H54 (cell line): Measurements from ENCODE around the gene CA10.

Experiments
- DNase-seq: peaks from one replicate; pipeline ENCODE4 v3.0.0; 2011; ENCODE audit warnings: low spot score, mixed read lengths; ENCODE audit not compliant: insufficient read length
- FAIRE-seq: peaks from 3 replicates; lab custom pipeline; 2011; peaks lifted over from hg19 to GRCh38; lab: Jason Lieb, UNC
- POLR2A ChIP-seq: IDR thresholded peaks from 2 replicates; pipeline ENCODE4 v1.6.1; 2011; ENCODE audit warnings: low read depth, mild to moderate bottlenecking, low read length

CA10 gene

DNA sequence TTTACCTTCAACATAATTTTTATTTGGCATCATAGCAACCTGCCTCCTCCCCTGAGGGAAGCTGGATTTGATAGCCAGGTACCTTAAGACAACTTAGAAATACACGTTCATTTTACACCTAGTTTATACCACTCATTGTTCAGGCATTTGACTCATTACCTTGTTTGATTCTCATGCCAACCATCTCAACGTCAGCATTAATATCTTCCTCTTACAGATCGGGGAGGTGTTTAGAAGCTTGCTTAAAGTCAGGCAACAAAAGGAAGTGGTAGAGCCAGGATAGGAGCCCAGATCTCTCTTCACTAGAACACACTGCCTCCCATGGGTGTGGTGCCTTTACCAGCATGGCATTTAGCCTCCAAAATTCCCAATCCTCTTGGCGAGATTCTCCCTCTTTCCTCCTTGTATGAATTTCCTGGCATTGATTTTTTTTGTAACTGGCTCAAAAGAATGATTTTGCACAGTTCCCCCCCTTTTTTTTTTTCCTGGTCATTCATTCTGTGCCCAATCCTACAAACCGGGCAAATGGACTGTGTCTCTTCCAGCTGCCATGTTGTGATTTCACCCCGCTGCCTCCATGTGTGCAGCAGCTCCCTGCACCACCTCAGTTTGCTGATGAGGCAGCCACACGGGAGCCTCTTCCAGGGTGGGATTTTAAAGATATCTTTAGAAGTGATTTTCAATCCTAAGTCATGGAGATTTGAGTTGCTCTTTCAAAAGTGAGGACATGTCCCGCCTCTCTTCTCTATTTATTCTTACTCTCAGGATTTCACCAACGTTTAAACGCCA is 514.6 kb downstream of the CA10 start:
- no peak for FAIRE-seq
- DNase-seq = no peak
- TF ChIP-seq POLR2A = no peak

DNA sequence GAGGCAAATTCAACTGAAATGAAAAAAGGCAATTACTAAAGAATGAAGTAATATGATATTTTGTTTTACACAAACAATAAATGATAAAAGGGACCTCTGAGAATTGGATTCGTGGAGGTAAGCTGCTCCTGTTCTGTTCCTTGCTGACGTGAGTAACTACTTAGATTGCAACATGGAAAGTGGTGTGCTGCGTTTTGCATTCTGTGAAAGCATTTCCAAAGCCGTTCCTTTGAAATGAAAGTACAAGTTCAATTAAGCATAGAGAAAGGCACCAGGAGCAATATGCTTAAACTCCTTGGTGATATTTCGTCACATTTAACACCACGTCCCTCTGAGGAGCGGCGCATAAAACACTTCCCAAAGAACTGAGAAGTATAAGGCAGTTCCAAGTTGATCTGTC is 516.5 kb downstream of the CA10 start:
- DNase-seq (no peak), FAIRE-seq (no peak)
- TF ChIP-seq POLR2A = no peak

- no peak for FAIRE-seq
- DNase-seq = peak; percentile 26
- TF ChIP-seq POLR2A = no peak
Observed at GRCh38 chr17:51640108-51640622, 518.3 kb downstream of the CA10 start.

GRCh38 chr17:51638971-51639370 is 519.5 kb downstream of the CA10 start:
- FAIRE-seq = no peak
- no peak for DNase-seq
- no peak for TF ChIP-seq POLR2A

DNA sequence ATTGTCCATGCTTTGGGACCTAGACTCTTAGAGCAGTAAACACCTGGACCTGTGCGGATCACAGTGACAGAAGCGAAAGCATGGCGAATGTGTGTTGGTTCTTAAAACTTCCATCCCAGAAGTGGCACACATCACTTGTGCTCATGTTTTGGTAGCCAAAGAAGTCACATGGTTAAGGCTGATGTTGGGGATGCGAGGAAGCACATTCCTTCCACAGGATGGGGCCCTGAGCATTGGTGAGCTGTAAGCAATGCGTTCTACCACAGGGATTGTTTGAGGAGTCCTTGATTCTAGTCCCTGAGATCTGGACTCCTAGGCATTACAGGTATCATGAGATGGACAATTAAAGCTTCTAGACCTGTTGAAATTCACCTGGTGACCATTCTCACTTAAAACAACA is 522.2 kb downstream of the CA10 start:
- no peak for FAIRE-seq
- DNase-seq = no peak
- no peak for TF ChIP-seq POLR2A

DNA sequence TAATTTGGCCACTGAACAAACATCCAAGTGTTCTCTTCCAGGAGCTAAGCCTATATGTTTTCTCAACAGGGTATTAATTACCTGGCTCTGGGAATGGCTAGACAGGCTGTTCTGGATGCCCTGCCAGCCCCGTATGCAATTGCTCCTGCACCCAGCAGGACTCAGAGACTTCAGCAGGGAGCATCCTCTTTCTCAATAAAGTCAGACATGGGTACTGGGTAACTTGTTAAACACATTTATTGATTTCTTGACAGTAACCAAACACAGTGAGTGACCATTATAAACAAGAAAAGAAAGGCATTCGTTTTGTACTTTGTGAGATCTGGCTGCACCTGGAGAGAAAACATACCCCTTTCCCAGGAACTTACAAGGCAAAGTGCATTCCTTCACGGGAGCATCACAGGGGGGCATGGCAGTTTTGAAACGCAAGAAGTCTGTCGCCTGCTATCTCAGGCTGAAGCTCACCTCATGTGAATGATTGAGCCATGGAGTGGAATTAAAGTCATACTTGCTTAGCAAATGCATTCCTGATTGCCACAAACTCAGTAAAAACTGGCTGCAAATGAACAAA is 528.3 kb downstream of the CA10 start:
- no peak for FAIRE-seq
- DNase-seq = no peak

DNA sequence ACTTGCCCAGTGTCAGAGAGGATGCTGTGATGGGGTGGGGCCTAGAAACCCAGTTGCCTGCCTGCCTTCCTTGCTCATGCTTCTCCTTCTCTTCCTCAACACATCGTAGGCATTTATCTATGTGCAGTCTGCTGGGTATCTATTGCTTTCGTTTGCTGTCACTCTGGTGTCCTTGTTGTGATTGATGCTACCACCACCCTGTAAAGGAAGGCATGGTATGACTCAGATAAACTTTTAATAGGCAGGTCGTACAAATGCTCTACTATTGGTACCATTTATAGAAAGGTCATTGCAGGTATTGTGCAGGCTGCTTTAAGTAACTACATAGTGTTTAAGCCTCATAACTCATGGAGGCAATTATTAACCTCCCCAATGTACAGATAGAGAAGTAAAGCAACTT is 529.3 kb downstream of the CA10 start:
- TF ChIP-seq POLR2A = no peak
- FAIRE-seq = no peak
- DNase-seq = no peak

More for the DNA sequence above, 528.3 kb downstream of the CA10 start:
- TF ChIP-seq POLR2A = no peak

DNA sequence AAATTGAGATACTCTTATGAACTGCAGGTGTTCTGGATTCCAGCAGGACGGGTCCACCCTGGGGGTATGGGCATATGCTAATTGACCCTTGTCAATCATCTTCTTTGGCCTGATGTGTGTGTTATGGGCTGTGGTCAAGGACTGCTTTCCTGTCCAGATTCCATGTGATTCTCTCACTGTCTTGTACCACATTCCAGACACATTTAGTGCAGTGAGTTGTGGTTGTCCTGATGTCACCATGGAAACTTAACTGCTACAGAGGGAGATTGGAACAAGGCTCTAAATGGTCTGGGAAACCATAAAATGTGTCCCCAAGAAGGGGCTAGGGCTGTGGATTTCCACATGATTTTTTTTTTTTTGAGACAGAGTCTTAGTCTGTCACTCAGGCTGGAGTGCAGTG is 530.7 kb downstream of the CA10 start:
- TF ChIP-seq POLR2A = no peak
- no peak for FAIRE-seq
- DNase-seq = no peak

- DNase-seq (no peak), FAIRE-seq (no peak)
- no peak for TF ChIP-seq POLR2A
Observed at GRCh38 chr17:51618476-51618875, 540.0 kb downstream of the CA10 start.

GRCh38 chr17:51617986-51618385 is 540.5 kb downstream of the CA10 start:
- no peak for TF ChIP-seq POLR2A

GRCh38 chr17:51613255-51613654 is 545.3 kb downstream of the CA10 start:
- DNase-seq (no peak), FAIRE-seq (no peak)
- TF ChIP-seq POLR2A = no peak

More at GRCh38 chr17:51617986-51618385, 540.5 kb downstream of the CA10 start:
- FAIRE-seq (no peak), DNase-seq (no peak)

GRCh38 chr17:51612692-51613091 is 545.8 kb downstream of the CA10 start:
- no peak for TF ChIP-seq POLR2A
- no peak for DNase-seq
- FAIRE-seq = no peak

GRCh38 chr17:51611585-51611984 is 546.9 kb downstream of the CA10 start:
- no peak for TF ChIP-seq POLR2A

GRCh38 chr17:51610834-51611233 is 547.7 kb downstream of the CA10 start:
- no peak for TF ChIP-seq POLR2A
- FAIRE-seq = no peak
- no peak for DNase-seq

More at GRCh38 chr17:51611585-51611984, 546.9 kb downstream of the CA10 start:
- DNase-seq = no peak
- FAIRE-seq = no peak

DNA sequence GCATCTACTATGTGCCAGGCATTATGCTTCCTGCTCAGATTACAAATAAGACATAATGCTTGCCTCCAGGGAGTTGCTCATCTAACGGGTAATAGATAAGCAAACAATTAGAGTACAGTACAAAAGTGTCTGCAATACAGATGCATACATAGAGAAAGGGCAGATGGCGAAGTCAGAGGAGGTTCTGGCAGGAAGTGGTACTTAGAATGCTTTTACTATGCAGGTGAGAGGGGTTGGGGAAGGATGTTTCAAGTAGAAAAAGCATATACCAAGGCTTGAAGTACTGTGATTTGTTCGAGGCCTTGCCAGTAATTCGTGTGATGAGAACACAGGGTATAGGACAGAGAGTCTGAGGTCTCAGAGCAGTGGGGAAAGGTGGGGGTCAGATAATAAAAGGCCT is 548.4 kb downstream of the CA10 start:
- FAIRE-seq (no peak), DNase-seq (no peak)
- no peak for TF ChIP-seq POLR2A
